ENCODE measurements around the gene KLF15. TPM values are rescaled to one million over a fixed set of nuclear protein-coding genes. Genes with fewer than 3 reads are reported as not detected.

Gene KLF15
- total and polyA plus RNA-seq, 8 donors: 5.4 to 14.8 (median 9.7) TPM

GRCh38 chr3:126320517-126321293 lies 36.5 kb downstream of the KLF15 start:
- TF ChIP-seq, protein P1, sequence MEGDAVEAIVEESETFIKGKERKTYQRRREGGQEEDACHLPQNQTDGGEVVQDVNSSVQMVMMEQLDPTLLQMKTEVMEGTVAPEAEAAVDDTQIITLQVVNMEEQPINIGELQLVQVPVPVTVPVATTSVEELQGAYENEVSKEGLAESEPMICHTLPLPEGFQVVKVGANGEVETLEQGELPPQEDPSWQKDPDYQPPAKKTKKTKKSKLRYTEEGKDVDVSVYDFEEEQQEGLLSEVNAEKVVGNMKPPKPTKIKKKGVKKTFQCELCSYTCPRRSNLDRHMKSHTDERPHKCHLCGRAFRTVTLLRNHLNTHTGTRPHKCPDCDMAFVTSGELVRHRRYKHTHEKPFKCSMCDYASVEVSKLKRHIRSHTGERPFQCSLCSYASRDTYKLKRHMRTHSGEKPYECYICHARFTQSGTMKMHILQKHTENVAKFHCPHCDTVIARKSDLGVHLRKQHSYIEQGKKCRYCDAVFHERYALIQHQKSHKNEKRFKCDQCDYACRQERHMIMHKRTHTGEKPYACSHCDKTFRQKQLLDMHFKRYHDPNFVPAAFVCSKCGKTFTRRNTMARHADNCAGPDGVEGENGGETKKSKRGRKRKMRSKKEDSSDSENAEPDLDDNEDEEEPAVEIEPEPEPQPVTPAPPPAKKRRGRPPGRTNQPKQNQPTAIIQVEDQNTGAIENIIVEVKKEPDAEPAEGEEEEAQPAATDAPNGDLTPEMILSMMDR (IDR thresholded peaks at IDR 0.05): no peak
- intact Hi-C loops (cut with DNase I): no loop called here
- Histone ChIP-seq H3K36me3 (no peaks in the 10 kb centered on the region), H3K9me3 (no peaks in the 10 kb centered on the region), H3K27me3 (no peaks in the 10 kb centered on the region), H3K4me1 (no peaks in the 10 kb centered on the region), H3K4me3 (no peak overlapping the region), H3K27ac (no peak overlapping the region)
- DNase-seq: peak in 1 of 4 donors; percentile 29
- no peak for ATAC-seq

DNA sequence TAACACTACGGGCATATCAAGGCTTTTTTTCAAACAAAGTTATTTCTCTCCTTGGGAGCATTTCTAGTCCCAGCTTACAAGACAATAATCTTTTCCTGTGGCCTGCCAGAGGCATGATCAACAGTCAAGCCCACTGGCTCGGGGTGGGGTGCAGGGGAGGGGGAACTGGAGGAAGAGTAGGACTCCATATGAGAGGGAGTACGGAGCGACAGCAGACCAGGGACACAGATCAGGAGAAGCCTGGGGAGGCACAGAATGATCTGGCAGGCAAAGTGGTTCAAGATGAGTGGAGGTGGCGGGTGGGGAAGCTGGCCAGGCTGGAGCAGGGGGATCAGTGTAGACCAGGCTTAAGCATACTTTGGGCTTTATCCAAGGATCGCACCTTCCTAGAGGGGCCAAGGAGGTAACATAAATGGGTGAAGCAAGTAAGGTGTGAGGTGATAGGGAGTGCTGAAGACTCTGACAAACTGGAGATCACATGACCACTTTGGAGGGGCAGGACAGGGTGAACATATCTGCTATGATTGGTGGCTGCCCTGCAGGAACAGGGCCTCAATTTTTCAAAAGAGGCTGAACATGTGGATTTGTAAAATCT lies 37.4 kb downstream of the KLF15 start:
- intact Hi-C loops (cut with DNase I): no loop called here
- no peaks in the 10 kb centered on the region for H3K4me1 ChIP-seq
- ATAC-seq (no peak), DNase-seq (peak in 1 of 4 donors; percentile 20)
- TF ChIP-seq, protein P1 (IDR thresholded peaks at IDR 0.05): no peak
- H3K27ac ChIP-seq: no peak overlapping the region
- no peaks in the 10 kb centered on the region for H3K36me3 ChIP-seq
- no peaks in the 10 kb centered on the region for H3K27me3 ChIP-seq
- H3K4me3 ChIP-seq: no peak overlapping the region
- no peaks in the 10 kb centered on the region for H3K9me3 ChIP-seq

DNA sequence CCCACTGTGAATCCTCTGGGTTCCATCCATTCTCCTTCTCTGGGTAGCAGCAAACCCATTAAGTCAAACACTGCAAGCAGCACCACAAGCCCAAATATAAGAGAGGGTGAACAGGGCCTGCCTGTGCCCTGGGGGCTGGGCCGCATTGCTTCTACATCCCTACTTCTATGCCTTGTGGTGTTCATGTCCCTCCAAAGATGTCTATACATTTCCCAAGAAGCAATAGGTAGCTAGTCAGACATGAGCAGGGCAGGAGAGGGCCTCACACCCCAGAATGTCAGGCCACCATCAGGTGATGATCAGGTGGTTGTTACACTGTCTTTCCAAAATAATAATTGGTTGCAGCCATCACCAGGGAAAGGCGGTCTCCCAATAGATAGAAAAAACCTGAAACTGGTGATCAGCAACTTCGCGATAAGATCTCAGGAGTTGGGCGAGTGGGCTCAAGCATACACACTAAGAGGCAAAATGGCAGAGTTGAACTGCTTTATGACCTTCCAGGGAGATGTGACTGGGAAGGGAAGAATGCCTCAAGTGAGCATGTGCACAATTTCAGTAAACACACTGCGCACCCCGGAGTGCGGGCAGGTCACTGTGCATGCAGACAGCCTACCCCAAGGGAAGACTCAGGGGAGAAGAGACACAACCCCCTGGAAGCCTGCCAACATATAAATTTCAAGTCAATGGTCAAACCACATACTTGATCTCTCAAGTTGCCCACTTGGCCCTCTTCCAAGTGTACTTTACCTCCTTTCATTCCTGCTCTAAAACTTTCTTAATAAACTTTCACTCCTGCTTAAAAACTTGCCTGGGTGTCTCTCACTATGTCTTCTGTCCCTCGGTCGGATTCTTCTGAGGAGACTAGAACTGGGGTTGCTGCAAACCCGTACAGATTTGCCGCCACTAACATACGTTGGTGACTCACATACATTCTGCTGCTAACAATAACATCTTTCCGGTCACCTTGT lies 39.9 kb downstream of the KLF15 start:
- peak in 2 of 4 donors; percentile 8 to 28 for DNase-seq
- H3K4me3 ChIP-seq: no peak overlapping the region
- H3K36me3 ChIP-seq: no peaks in the 10 kb centered on the region
- no peak for ATAC-seq
- no peaks in the 10 kb centered on the region for H3K4me1 ChIP-seq
- no peak overlapping the region for H3K27ac ChIP-seq
- H3K27me3 ChIP-seq: no peaks in the 10 kb centered on the region
- intact Hi-C loops (cut with DNase I): no loop called here
- TF ChIP-seq, protein P1 (IDR thresholded peaks at IDR 0.05): no peak
- no peaks in the 10 kb centered on the region for H3K9me3 ChIP-seq

GRCh38 chr3:126316501-126316939 lies 40.7 kb downstream of the KLF15 start:
- H3K36me3 ChIP-seq: no peaks in the 10 kb centered on the region
- no peaks in the 10 kb centered on the region for H3K4me1 ChIP-seq
- DNase-seq (peak in 1 of 4 donors; percentile 58), ATAC-seq (no peak)
- TF ChIP-seq, protein P1 (IDR thresholded peaks at IDR 0.05): no peak
- no peaks in the 10 kb centered on the region for H3K9me3 ChIP-seq
- intact Hi-C loops (cut with DNase I): no loop called here
- H3K4me3 ChIP-seq: no peak overlapping the region
- no peaks in the 10 kb centered on the region for H3K27me3 ChIP-seq
- no peak overlapping the region for H3K27ac ChIP-seq
